HT-29 (cell line): ENCODE results near the gene SLC6A7. TPM values are rescaled to one million over a fixed set of nuclear protein-coding genes. Genes with fewer than 3 reads are reported as not detected.

ENCODE experiments used
- DNase-seq: peaks from one replicate; pipeline ENCODE4 v3.0.0-alpha.2; 2015; ENCODE audit warnings: low spot score
- total RNA-seq: library from RNA; depleted of rRNA; stranded (reverse); fragments of >200 nt; shearing (Covaris generic); gene quantifications from 2 replicates; pipeline ENCODE4 v1.2.3, GENCODE V29; 2014

The SLC6A7 gene
- total RNA-seq, 1 experiment from 2014 or later, result 0.66 TPM

GRCh38 chr5:150172556-150172955, 17.3 kb upstream of the SLC6A7 start:
- no peak for DNase-seq

- DNase-seq, result no peak
These were observed 16.7 kb upstream of the SLC6A7 start for GRCh38 chr5:150173161-150173560.

- no peak for DNase-seq
These were observed 15.6 kb upstream of the SLC6A7 start for GRCh38 chr5:150174285-150174684.

DNA sequence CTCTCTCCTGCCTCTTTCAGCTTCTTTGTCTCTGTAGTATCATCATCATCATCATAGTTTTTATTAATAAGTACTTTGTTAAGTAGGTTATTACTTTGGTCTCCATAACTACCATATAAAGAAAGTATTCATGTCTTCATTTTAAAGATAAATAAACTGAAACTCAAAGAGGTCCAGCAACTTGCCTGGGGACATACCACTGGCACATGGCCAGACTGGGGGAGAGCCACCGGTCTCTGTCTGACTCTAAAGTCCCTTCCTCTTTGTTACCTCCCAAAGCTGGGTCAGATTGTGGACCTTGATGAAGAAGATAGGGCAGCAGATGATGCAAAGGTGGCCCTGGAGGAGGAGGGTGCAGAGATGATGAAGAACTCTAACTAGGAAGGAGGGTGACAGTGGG, 14.8 kb upstream of the SLC6A7 start:
- no peak for DNase-seq

DNA sequence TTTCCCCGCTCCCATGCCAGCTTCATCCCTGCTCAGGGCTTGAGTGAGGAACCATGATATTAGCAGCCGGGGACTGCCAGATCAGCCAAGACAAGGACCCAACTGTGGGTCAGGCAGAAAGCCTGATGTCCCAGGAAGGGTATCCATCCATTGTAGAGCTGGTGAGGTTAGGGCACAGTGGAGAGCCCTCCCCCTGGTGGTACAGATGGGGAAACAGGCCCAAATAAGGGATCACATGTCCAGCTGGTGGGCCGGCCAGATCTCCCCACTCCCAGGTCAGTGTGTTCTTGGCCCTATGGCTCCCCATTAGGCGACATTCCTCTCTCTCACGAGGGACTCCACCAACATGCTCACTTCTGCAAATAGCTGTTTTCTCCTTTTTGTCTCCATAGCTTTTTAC, 14.3 kb upstream of the SLC6A7 start:
- peak; percentile 49 for DNase-seq

DNA sequence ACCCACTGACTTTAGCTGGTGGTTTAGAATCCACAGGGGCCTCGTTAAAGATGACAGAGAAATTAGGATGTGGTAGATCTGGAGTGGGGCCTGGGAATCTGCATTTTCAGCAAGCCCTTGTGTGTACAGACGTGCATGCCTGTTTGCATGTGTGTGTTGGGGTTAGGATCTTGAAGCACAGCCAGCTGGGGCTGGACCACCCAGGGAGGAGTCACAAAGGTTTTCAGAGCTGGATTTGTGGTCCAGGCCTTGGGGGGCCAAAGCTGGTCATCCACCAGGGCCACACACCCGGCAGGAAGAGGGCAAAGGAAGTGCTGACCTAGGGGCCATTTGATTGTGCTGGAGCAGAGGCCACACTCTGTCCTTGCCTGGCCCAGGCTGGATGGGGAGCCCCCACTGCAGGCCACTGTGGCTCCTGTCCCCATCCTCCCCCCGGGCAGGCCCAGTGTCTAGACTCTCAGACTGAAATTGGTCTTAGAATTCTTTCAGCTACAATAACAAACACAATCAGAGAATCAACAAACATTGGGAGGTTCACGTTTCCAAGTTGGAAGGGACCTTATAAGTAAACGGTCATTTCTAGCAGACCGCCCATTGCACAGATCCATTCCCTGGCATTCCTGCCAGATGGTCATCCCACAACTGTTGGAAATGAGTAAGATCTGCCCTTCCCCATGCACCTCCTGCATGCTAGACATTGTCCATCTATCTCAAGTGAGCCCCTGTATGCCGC, 13.0 kb upstream of the SLC6A7 start:
- DNase-seq, result no peak

DNA sequence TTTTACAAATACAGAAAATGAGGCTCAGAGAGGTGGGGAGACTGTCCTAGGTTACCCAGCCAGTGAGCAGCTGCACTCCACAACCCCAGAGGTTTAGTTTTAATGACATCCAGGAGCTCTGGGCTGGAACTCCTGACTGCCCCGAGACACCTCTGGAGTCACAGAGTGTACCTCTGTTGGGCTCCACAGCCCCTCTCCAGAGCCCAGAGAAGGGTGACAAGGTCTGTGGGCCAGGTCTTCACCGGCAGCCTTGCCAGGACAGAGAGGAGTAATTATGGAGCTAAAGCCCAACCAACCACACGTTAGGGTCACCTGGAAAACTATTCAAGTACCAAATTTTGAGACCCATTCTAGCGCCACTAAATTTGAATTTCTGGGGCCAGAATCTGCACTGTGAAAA, 12.1 kb upstream of the SLC6A7 start:
- no peak for DNase-seq

- DNase-seq, result no peak
These were observed 11.6 kb upstream of the SLC6A7 start for GRCh38 chr5:150178262-150178661.

DNA sequence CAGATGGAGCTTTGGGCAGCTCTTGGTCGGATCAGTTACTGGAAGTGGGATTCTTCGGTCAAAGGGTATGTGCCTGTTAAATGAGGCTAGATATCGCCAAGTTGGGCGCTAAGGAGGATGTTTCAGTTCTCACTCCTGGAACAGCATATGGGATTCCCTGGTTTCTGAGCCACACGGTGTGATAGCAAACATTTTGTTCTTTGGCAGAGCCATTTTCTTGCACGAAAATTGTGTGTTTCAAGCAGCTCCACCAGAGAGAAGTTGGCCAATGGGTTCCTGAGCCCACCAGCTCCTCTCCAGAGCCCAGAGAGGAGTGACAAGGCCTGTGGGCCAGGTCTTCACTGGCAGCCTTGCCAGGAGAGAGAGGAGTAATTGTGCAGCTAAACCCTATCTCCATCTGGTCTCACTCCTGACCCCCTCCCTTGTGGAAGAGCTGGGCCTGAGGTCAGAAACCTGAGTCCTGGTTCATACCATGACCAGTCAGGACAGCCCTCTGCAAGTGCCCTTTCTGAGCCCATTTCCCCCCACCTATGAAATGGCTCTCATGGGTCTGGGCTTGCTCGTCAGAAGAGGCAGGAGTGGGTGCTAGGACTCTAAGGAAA, 10.7 kb upstream of the SLC6A7 start:
- no peak for DNase-seq

GRCh38 chr5:150180241-150181026, 9.4 kb upstream of the SLC6A7 start:
- DNase-seq, result no peak

DNA sequence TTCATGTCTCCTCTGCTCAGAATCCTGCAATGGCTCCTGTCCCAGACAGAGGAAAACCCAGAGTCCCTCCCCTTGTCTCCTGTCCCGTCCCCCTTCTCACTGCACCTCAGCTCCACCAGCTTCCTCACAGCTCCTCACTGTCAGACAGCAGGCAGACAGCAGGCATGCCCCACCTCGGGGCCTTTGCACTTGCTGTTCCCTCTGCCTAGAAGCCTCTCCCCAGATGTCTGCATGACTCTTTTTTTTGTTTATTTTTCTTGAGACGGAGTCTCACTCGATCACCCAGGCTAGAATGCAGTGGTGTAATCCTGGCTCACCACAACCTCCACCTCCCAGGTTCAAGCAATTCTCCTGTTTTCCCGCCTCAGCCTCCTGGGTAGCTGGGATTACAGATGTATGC, 8.8 kb upstream of the SLC6A7 start:
- DNase-seq, result no peak

DNA sequence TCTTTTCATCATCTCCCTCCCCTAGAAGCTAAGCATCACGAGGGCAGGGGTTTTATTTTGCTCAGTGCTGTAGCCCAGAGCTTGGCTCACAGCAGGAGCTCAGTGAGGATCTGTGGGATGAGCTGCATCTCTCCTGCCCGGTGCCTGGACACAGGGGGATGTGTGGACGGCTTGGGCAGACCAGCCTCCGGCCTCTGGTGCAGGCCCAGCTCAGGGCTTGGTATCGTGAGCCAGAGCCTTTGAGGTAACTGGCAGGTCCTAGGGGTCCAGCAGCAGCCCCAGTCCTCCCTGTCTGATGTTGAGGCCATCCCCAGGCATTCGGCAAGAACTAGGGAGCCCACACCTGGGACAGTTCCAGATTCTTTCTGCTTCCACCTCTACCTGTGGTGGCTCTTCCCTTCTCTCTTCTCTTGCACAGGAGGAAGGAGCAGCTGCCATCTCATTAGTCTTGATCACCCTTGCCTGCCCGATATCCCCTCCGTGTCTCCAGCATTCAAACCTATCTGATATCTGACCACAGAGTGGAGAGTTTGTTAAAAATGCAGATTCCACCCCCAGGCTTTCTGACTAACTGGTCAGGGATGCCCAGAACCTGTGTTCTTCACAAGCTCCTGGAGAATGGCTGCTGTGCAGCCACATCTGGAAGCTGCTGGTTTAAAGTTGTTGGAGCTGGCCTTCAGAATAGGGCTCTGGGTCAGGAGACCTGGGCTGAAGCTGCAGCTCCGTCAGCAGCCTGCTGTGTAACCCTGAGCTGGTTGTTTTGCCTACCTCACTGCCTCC, 7.9 kb upstream of the SLC6A7 start:
- no peak for DNase-seq

- DNase-seq, result no peak
These were observed 7.1 kb upstream of the SLC6A7 start for GRCh38 chr5:150182774-150183173.

DNA sequence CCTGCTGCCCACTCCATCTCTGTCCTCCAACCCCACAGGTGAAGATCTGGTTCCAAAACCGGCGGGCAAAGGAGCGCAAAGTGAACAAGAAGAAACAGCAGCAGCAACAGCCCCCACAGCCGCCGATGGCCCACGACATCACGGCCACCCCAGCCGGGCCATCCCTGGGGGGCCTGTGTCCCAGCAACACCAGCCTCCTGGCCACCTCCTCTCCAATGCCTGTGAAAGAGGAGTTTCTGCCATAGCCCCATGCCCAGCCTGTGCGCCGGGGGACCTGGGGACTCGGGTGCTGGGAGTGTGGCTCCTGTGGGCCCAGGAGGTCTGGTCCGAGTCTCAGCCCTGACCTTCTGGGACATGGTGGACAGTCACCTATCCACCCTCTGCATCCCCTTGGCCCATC, 6.4 kb upstream of the SLC6A7 start:
- DNase-seq, result no peak

DNA sequence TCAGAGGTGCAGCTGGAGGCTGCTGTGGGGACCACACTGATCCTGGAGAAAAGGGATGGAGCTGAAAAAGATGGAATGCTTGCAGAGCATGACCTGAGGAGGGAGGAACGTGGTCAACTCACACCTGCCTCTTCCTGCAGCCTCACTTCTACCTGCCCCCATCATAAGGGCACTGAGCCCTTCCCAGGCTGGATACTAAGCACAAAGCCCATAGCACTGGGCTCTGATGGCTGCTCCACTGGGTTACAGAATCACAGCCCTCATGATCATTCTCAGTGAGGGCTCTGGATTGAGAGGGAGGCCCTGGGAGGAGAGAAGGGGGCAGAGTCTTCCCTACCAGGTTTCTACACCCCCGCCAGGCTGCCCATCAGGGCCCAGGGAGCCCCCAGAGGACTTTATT, 5.9 kb upstream of the SLC6A7 start:
- no peak for DNase-seq

GRCh38 chr5:150184990-150185912, 4.6 kb upstream of the SLC6A7 start:
- peak; percentile 22 for DNase-seq

DNA sequence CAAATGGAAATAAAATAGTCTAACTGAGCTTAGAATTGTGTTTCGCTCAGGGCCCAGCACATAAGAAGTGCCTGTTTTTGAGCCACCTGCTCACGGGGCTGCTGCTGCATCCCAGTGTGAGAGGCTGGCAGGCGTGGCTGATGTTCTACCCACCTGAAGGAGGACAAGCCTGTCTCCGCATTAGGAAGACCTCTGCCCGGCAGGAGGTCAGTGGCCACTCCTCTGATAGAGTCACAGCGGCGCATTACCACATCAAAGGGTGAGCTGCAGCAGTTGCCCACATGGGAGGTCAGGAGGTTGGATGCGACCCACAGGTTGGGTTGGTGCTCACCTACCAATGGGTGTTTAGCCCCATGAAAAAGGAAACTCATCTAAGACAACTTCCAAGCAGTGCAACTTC, 3.7 kb upstream of the SLC6A7 start:
- no peak for DNase-seq

- no peak for DNase-seq
These were observed 3.0 kb upstream of the SLC6A7 start for GRCh38 chr5:150186897-150187296.

DNA sequence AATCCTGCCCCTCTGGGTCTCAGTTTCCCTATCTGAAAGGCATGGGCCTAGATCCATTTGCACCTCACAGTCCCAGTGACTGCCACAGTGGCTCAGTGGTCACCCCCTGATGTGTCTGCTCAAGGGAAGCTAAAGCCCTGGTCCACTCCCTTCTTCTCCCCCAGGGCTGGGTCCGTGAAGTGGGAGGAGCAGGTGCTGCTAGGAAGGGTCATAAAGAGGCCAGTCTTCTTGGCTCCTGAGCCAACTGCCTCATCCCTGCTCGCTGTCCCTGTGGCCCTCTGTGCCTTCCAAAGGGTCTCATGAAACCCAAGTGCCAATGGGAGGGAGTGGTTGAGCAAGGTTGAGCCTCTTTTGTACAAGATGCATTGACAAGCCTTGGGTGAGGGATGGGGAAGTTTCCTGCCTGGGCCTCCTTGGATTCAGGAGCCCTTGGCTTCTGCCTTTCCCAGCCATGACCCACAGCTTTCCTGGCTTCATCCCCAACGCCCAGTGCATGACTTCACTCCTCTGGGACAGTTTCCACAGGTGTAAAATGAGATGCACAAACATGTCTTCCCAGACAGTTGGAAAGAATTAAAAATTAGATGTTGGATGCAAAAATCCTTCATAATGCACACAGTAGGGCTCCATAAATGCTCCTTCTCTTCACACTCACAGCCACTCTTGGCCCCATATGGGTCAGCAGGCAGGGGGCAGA, 1.6 kb upstream of the SLC6A7 start:
- no peak for DNase-seq

DNA sequence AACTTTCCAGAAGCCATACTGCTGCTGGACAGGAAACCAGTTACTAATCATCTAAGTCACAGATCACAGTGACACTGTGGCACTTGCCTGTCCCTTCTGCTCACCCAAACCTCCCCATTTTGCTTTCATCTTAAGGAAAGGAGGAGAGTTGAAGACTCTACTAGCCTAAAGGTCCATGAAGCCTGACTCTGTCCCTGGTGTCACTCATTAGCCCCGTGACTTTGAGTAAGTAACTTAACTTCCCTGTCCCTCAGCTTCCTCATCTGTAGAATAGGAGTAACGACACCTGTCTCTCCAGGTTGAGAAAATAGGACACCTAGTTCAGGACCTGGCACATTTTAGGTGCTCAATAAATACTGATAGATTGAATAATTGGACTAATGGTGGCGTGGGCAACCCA, 536 bp upstream of the SLC6A7 start:
- no peak for DNase-seq
